Skeletal muscle cell (primary cell): Measurements from ENCODE around the gene ZNF771.

ENCODE experiments used
- DNase-seq: peaks from one replicate; pipeline ENCODE4 v3.0.0-alpha.2; 2010; ENCODE audit warnings: low read depth
- H3K4me3 ChIP-seq: 2 replicates; pipeline ENCODE4 v1.5.1; 2011; ENCODE audit warnings: low read depth, mild to moderate bottlenecking, control low read depth, low read length, moderate library complexity

The ZNF771 gene

GRCh38 chr16:30418350-30419181 lies 11.2 kb downstream of the ZNF771 start:
- H3K4me3 ChIP-seq: peak overlapping the region; percentile 56
- no peak for DNase-seq

- DNase-seq: no peak
- no peak overlapping the region for H3K4me3 ChIP-seq
Observed at GRCh38 chr16:30421010-30421409, 13.6 kb downstream of the ZNF771 start.

GRCh38 chr16:30428055-30428454 lies 20.6 kb downstream of the ZNF771 start:
- no peak overlapping the region for H3K4me3 ChIP-seq
- DNase-seq: no peak

GRCh38 chr16:30429418-30429677 lies 21.9 kb downstream of the ZNF771 start:
- peak overlapping the region; percentile 71 for H3K4me3 ChIP-seq
- DNase-seq: no peak

- H3K4me3 ChIP-seq: peak within 1 kb of the TSS; percentile 71
- DNase-seq: peak; percentile 94
Observed at GRCh38 chr16:30429678-30430427, 22.4 kb downstream of the ZNF771 start, which contains the start of gene DCTPP1. Gene DCTPP1, minus strand, starts transcription at chr16:30430030. Its CDS starts 50 bp downstream, at chr16:30429980.

GRCh38 chr16:30430428-30430970 lies 23.1 kb downstream of the ZNF771 start:
- no peak for DNase-seq
- peak overlapping the region; percentile 71 for H3K4me3 ChIP-seq

- no peak overlapping the region for H3K4me3 ChIP-seq
- no peak for DNase-seq
Observed at GRCh38 chr16:30434852-30435251, 27.4 kb downstream of the ZNF771 start.

- no peak overlapping the region for H3K4me3 ChIP-seq
- DNase-seq: no peak
Observed at GRCh38 chr16:30437511-30438046, 30.2 kb downstream of the ZNF771 start.

GRCh38 chr16:30438835-30439234 lies 31.4 kb downstream of the ZNF771 start:
- no peak overlapping the region for H3K4me3 ChIP-seq
- no peak for DNase-seq

GRCh38 chr16:30439720-30440348 lies 32.4 kb downstream of the ZNF771 start:
- H3K4me3 ChIP-seq: no peak overlapping the region
- DNase-seq: no peak

GRCh38 chr16:30443631-30444030 lies 36.2 kb downstream of the ZNF771 start:
- no peak for DNase-seq
- H3K4me3 ChIP-seq: no peak overlapping the region

- DNase-seq: no peak
- peak overlapping the region; percentile 89 for H3K4me3 ChIP-seq
Observed at GRCh38 chr16:30444231-30445148, 37.1 kb downstream of the ZNF771 start.

- DNase-seq: no peak
Observed at GRCh38 chr16:30445149-30445407, 37.7 kb downstream of the ZNF771 start.

GRCh38 chr16:30445408-30446202 lies 38.2 kb downstream of the ZNF771 start, which contains the start of gene SEPHS2:
Gene SEPHS2, minus strand, starts transcription at chr16:30445874. Its CDS starts 147 bp downstream, at chr16:30445727.
- peak; percentile 93 for DNase-seq
- peak within 1 kb of the TSS; percentile 89 for H3K4me3 ChIP-seq

More at GRCh38 chr16:30445149-30445407, 37.7 kb downstream of the ZNF771 start:
- H3K4me3 ChIP-seq: peak overlapping the region; percentile 89

- DNase-seq: no peak
- peak overlapping the region; percentile 89 for H3K4me3 ChIP-seq
Observed at GRCh38 chr16:30446203-30446595, 38.8 kb downstream of the ZNF771 start.

GRCh38 chr16:30447512-30448226 lies 40.3 kb downstream of the ZNF771 start:
- no peak for DNase-seq
- no peak overlapping the region for H3K4me3 ChIP-seq

- DNase-seq: no peak
- no peak overlapping the region for H3K4me3 ChIP-seq
Observed at GRCh38 chr16:30449116-30449435, 41.7 kb downstream of the ZNF771 start.
